DOHH2 (cell line): ENCODE results near the gene QKI.

Experiments
- CTCF ChIP-seq: fragments of 200-600 bp; sonication (generic); IDR thresholded peaks from one replicate; pipeline ENCODE4 v1.5.1; 2014; ENCODE audit warnings: antibody characterized with exemption, mild to moderate bottlenecking, low read depth, low read length; ENCODE audit not compliant: poor library complexity, severe bottlenecking
- EZH2phosphoT487 ChIP-seq: fragments of 200-600 bp; sonication (generic); IDR thresholded peaks from 2 replicates; pipeline ENCODE4 v1.6.1; 2017; ENCODE audit warnings: borderline replicate concordance, mild to moderate bottlenecking, antibody characterized with exemption, low read length, moderate library complexity, mixed read lengths

GRCh38 chr6:163463795-163464194, 49.3 kb downstream of the QKI start:
- TF ChIP-seq CTCF (no peak), EZH2phosphoT487 (no peak)
